HCEC 1CT (cell line): Measurements from ENCODE around the gene KCTD10.
"Not testable (repeated sequence)": the region's sequence is repeated elsewhere in the genome, so short reads cannot be mapped to it uniquely, and the experiment has no call there.

ENCODE experiments used
- DNase-seq: peaks from one replicate; pipeline ENCODE4 v3.0.0-alpha.2; 2017

Gene KCTD10

DNA sequence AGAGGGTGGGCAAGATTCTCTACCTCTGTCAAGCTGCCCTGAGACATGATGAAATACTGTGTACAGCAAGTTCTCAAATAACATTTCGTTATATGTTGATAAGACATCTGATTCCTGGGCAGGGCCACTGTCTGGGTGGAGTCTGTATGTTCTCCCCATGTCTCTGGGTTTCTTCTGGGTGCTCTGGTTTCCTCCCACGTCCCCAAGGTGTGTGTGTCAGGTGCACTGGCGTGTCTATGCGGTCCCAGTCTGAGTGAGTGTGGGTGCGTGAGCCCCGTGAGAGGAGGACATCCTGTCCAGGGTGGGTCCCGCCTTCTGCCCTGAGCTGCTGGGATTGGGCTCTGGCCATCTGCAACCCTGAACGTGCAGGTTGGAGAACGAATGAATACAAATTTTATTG, 29.6 kb downstream of the KCTD10 start:
- no peak for DNase-seq

DNA sequence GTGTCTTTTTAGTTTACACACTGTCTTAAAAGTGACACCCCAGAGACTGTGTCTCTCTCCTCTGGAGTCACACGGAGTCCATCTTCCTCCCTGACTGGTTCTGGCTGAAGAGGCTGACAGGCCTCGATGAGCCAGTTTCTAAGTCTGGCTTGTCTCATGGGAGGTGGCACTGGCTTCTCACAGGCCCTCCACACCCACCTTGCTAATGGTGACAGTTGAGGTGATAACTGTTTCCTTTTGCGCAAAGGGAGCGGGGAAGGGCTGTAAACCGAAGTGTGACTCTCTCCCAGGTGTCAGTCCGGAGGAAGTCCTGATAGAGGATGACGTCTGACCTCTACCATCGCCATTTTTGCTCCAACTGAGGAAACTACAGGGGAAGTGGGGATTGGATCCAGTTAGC, 30.2 kb downstream of the KCTD10 start:
- DNase-seq = no peak

GRCh38 chr12:109445191-109445609, 31.9 kb downstream of the KCTD10 start:
- peak; percentile 33 for DNase-seq

DNA sequence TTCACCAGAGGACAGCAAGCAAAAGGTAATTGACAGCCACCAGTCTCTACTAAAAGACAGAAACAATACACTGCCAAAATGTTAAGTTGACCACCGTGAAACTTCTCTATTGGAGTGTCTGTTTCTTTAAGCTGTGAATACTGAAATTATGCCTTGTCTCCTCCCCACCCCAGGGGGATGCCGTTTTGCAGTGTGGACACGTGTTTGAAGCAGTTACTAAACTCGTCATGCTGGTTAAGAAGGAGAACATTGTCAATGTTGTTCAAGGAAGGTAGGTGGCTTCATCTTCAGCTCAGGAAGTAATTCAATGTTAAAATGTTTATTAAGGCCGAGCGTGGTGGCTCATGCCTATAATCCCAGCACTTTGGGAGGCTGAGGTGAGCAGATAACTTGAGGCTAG, 32.8 kb downstream of the KCTD10 start:
- no peak for DNase-seq

DNA sequence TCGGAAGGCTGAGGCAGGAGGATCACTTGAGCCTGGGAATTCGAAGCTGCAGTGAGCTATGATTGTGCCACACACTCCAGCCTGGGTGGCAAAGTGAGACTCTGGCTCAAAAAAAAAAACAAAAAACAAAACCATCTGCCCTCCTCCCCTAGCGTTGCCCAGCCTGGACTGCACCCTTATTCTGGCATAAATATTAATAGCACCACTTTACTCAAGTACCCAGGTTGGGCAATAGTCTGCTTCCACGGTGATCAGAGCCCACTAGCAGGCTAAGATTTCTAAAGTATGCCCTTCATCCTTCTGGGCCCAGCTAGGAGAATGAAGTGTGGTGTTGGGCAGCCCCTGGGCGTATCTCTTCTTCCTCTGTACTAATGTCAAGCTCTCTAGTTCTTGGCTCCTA, 33.3 kb downstream of the KCTD10 start:
- no peak for DNase-seq

GRCh38 chr12:109440851-109441490, 36.1 kb downstream of the KCTD10 start:
- DNase-seq = no peak

GRCh38 chr12:109439951-109440350, 37.1 kb downstream of the KCTD10 start:
- DNase-seq = not testable (repeated sequence)

- DNase-seq = no peak
These were observed 37.9 kb downstream of the KCTD10 start for GRCh38 chr12:109439181-109439580.

GRCh38 chr12:109436188-109436560, 40.9 kb downstream of the KCTD10 start:
- DNase-seq = no peak

DNA sequence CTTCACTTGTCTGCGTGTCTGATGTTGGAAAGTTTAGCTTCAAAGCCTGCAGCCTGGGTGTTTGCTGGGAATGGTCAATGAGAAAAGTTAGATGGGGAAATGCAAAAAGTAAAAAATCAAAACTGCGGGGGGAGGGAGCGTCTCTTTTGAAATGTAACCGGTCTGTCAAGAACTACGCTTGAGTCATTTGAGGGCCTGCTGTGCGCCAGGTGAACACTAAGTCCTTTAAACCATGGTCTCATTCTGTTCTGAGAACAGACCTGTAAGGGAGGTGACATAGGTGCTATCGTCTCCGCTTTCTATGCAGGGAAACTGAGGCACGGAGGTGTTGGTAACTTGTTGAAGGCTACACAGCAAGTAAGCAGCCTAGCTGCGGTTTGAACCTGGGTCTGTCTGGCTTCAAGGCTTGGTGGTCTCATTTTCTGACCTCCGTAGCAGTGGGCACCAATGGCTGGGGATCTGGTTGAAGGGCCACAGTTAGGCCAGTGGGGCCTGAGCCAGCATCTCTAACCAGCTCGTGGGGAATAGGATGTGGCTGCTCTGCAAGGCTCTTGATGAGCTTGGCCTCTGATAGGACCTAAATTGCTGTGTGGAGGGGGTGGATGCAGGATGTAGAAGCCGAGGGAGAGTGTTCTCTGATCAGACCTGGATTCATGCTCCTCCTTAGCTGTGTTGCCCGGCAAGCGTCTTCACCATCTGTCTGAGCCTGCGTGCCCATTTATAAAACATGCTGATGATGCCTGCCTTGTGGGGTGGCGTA, 41.5 kb downstream of the KCTD10 start:
- DNase-seq = no peak

DNA sequence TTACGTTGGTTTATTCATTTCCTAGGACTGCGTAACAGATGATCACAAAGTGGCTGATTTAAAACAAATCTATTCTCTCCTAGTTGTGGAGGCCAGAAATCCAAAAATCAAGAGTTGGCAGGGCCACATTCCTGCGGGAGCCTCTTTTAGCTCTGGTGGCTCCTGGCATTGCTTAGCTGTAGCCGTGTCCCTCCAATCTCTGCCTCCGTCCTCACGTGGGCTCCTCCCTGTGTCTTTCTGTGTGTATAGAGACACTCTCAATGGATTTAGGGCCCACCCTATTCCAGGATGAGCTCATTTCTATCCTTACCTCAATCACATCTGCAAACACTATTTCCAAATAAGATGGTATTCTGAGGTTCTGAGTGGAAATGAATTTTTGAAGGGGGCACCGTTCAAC, 42.5 kb downstream of the KCTD10 start:
- DNase-seq = no peak

DNA sequence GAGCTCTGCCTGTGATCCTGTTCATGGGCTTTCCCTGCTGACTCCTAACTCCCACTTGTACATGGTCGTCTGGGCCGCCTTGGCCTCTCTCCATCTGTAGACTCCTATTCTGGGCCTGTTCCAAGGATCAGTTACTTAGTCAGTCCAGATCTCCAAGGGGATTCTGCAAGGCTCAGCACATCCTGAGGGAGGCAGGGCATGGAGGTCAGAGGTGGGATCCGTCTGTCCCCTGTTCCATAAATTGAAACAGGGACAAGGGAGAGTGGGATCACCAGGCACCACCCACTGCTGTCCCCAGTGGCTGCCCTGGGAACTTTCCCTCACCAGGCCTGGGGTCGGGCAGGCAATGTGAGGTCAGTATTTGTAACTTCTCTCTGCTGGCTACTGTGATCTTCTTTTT, 43.5 kb downstream of the KCTD10 start:
- no peak for DNase-seq

GRCh38 chr12:109432842-109433304, 44.2 kb downstream of the KCTD10 start:
- peak; percentile 50 for DNase-seq

DNA sequence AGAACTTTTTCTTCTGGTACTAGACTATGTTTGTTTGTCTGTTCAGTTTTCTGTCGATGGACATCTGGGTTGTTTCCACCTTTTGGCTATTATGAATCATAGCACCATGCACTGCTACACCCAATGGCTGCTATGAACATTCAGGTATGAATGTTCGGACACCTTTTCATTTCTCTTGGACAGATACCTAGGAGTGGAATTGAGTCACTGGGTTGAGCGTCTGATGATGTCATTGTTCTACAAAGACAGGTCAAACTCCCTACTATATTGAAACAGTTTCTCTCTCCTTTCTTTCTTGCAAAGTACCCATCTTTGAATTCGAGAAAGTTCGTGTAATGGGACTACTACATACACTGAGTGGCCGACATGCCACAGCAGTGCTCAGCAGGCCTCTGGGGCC, 44.7 kb downstream of the KCTD10 start:
- no peak for DNase-seq

DNA sequence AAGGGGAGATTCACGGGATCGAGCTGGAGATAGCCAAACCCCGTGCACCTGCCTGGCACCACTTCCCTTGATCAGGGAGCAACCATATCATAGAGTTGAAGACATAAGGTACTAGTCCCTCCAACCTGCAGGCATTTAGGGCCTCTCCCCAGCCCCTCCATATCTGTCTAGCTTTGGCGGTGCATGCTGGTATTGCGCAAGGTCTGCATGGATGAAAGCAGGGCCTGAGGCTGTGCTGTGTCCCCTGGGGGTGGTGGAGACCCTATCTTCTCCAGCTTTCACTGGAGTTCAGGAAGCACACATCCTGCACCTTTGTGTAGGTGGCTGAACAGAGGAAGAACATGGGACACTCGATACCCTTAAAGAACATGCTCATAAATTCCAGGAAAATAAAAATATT, 46.9 kb downstream of the KCTD10 start:
- DNase-seq = no peak

GRCh38 chr12:109428804-109429203, 48.3 kb downstream of the KCTD10 start:
- DNase-seq = not testable (repeated sequence)

- peak; percentile 64 for DNase-seq
These were observed 49.0 kb downstream of the KCTD10 start for GRCh38 chr12:109428037-109428629.

GRCh38 chr12:109423392-109423791, 53.7 kb downstream of the KCTD10 start:
- no peak for DNase-seq

DNA sequence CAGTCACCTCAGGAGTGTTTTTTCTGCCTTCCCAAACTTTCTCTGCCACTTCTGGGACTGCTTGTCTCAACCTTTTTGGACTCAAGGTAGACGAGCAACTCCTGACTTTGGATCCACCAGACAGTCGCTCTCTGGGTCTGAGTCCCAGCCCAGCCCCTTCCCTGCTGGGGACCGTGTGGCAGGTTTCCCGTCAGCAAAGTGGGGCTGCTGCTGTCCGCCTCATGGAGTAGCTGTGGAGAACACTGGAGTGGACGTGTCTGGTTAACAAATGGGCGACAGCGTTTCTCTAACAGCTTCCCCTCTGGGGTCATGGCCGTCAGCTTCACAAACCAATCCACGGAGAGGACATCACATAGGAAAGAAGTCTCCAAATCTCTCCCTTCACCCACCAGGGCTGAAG, 54.8 kb downstream of the KCTD10 start:
- no peak for DNase-seq

GRCh38 chr12:109421355-109422087, 55.6 kb downstream of the KCTD10 start:
- no peak for DNase-seq

- no peak for DNase-seq
These were observed 58.1 kb downstream of the KCTD10 start for GRCh38 chr12:109418848-109419480.

DNA sequence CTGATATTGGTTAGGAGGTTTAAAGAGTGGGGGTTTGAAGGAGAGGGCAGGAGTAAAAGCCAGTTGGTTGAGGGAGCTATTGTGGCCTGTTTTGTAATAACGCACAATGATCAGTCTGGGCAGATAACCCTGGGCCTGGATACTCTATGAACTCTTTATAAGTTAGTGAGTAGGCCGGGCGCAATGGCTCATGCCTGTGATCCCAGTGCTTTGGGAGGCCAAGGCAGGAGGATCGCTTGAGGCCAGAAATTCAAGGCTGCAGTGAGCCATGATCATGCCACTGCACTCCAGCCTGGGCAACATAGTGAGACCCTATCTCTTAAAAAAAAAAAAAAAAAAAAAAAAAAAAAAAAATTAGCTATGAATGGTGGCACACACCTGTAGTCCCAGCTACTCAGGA, 71.0 kb downstream of the KCTD10 start:
- DNase-seq = not testable (repeated sequence)

- DNase-seq = not testable (repeated sequence)
These were observed 72.3 kb downstream of the KCTD10 start for GRCh38 chr12:109404841-109405240.
